C4-2B (cell line): ENCODE measurements around the gene KREMEN1.

Experiments
- CTCF ChIP-seq: fragments of 450-650 bp; conservative IDR thresholded peaks from 2 replicates; pipeline ENCODE4 v1.5.1; 2017; ENCODE audit warnings: mild to moderate bottlenecking
- ZFX ChIP-seq: fragments of 450-650 bp; IDR thresholded peaks from 2 replicates; pipeline ENCODE4 v1.6.1; 2017

GRCh38 chr22:29171721-29172120 is 98.9 kb downstream of the KREMEN1 start:
- TF ChIP-seq CTCF (no peak), ZFX (no peak)
